Stimulated activated CD8-positive, alpha-beta memory T cell treated with anti-CD3 and anti-CD28 coated beads, Interleukin-4, amount 100 ng/mL, for 24 hours (primary cell): ENCODE data around the gene CCDC190.
"Not testable (repeated sequence)": the region's sequence is repeated elsewhere in the genome, so short reads cannot be mapped to it uniquely, and the experiment has no call there.

Experiments used
- DNase-seq: peaks from one replicate; pipeline ENCODE4 v3.0.0-alpha.2; 2020; ENCODE audit warnings: low read depth

Gene CCDC190

GRCh38 chr1:162832470-162832869 lies 28.5 kb downstream of the CCDC190 start:
- no peak for DNase-seq

GRCh38 chr1:162829268-162829667 lies 31.7 kb downstream of the CCDC190 start:
- DNase-seq, result no peak

GRCh38 chr1:162823771-162824525 lies 37.0 kb downstream of the CCDC190 start:
- no peak for DNase-seq

GRCh38 chr1:162823231-162823630 lies 37.7 kb downstream of the CCDC190 start:
- no peak for DNase-seq

DNA sequence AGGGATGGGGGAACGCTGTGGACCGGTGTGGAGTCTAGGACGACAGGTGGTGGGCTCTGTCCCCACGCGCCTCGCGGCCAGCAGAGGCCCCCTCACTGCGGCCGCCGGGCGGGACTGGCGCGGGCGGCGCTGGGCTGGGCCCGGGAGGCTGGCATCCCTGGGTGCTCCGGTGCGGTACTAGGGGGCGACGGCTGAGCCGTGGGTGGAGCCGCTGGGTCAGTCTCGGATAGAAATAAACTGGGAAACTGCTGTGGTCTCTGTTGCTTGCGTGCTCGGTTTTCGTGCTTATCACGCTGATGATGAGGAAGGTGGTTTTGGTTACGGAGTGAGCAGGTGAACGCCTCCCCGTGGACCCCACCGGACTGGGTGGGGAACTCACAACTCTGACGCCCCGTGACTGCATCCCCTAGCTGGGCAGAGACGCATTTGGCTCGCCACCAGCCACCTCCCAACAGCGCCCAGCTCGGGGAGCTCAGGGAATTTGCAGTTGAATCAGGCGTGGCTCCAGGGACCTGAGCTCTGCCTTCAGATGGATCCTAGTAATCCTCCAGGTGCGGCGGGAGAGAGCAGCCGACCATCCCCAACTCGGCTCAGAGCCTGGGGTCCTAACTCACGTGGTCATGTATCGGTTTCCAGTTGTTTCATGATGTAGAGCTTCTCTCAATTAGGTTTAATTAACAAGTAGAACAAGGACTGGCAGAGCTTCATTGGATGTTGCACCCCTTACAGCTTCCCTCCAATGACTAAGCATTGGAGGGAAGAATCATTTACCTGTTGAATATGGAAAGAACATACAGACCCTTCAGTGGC lies 38.4 kb downstream of the CCDC190 start:
- no peak for DNase-seq

DNA sequence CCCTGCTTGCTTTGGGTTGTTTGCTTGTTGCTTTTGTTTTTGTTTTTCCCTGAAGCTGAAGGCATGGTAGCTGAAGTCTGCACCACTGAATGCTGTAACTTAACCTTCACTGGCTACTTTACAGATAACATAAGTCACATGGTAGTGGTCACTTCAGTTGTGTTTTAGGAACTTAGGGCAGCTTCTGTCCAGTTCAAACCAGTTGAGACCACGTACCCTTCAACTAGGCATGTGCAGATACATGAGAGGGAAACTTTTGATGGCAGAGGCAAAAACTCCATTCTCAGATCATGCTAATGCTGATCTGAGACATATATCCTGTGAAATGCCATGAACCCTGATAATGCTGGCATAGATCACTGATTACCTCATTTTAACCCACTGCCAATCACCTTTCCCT lies 42.3 kb downstream of the CCDC190 start:
- not testable (repeated sequence) for DNase-seq

DNA sequence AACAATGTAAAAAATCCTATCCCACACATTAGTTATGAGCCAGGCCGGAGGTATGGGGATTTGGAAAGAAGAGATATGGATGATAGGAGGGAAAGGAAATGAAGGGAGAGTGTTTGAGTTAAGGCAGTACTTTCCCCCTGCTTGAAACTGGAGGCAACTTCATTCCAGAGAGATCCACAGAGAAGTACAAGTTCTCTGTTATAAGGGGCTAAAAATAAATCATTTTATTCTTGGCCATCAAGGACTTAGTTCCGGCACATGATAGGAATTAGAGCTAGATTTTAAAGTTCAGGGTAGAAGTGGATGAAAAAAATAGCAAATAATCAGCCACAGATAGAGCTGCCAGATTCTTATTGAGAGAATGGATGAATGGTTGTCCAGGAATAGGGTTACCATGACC lies 42.8 kb downstream of the CCDC190 start:
- DNase-seq, result not testable (repeated sequence)

DNA sequence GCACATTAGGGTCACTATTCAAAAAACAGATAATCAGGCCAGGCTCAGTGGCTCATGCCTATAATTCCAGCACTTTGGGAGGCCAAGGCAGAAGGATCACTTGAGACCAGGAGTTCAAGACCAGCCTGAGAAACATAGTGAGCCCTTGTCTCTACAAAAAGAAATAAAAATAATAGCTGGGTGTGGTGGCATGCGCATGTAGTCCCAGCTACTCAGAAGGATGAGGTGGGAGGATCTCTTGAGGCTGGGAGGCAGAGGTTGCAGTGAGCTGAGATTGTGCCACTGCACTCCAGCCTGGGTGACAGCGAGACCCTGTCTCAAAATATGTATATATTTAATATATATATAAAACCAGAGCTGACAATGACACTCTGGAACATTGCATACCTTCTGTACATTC lies 48.6 kb downstream of the CCDC190 start:
- DNase-seq, result not testable (repeated sequence)

DNA sequence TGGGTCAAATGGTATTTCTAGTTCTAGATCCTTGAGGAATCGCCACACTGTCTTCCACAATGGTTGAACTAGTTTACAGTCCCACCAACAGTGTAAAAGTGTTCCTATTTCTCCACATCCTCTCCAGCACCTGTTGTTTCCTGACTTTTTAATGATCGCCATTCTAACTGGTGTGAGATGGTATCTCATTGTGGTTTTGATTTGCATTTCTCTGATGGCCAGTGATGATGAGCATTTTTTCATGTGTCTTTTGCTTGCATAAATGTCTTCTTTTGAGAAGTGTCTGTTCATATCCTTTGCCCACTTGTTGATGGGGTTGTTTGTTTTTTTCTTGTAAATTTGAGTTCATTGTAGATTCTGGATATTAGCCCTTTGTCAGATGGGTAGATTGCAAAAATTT lies 53.5 kb downstream of the CCDC190 start:
- DNase-seq, result not testable (repeated sequence)
